ENCODE results near the gene SP2. TPM values are rescaled to one million over a fixed set of nuclear protein-coding genes. Genes with fewer than 3 reads are reported as not detected.

The SP2 gene
- total RNA-seq, 1 donor from 2014 or later: 1.6 TPM

DNA sequence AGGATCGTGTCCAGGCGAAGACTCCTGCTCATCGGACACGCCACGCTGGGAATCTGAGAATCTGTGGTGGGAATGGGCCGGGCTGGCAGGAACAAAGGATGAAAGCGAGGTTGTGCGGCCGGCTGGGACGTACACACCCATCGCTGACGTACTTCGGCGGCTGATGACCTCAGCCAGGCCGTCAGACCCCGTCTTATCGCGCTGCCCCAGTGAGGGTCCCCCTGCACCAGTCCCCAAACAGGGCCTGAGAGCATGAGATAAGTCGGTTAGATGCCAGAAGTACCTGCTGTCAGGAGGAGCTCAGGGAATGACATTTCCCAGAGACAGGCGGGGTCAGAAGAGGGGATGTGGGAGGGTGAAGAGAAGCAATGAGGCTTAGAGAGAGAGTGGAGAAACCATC is 29.1 kb upstream of the SP2 start:
- H3K9ac ChIP-seq: no peak overlapping the region
- peaks cover 30% of the 10 kb centered on the region for H3K27me3 Mint-ChIP-seq (ENCODE audit: insufficient read depth, low read depth)
- H3K4me3 ChIP-seq: no peak overlapping the region
- H3K4me2 ChIP-seq: no peak overlapping the region
- H3K27me3 ChIP-seq: peaks cover 34% of the 10 kb centered on the region
- H3K4me3 Mint-ChIP-seq: no peak overlapping the region
- H4K20me1 ChIP-seq (ENCODE audit: low read depth): no peaks in the 10 kb centered on the region
- H3K4me1 Mint-ChIP-seq: peaks cover 17% of the 10 kb centered on the region
- no peaks in the 10 kb centered on the region for H3K79me2 ChIP-seq (ENCODE audit: low read depth)
- no peak for DNase-seq (ENCODE audit: low spot score)
- H2AFZ ChIP-seq (replicated peaks): no peak overlapping the region
- no peak overlapping the region for H3K27ac ChIP-seq
- H3K36me3 ChIP-seq: no peaks in the 10 kb centered on the region
- H3F3A ChIP-seq (ENCODE audit: low read depth): peaks cover 10% of the 10 kb centered on the region
- peaks cover 19% of the 10 kb centered on the region for H3K4me1 ChIP-seq
- H3K27ac Mint-ChIP-seq: no peak overlapping the region
- no peak for TF ChIP-seq CTCF (IDR thresholded peaks at IDR 0.05)
- TF ChIP-seq EZH2 (IDR thresholded peaks at IDR 0.05): no peak
- TF ChIP-seq EZH2phosphoT487 (IDR thresholded peaks at IDR 0.05): no peak
- no peaks in the 10 kb centered on the region for H3K36me3 Mint-ChIP-seq
- no peaks in the 10 kb centered on the region for H3K9me3 Mint-ChIP-seq
- no peaks in the 10 kb centered on the region for H3K9me3 ChIP-seq (ENCODE audit: low read depth)

DNA sequence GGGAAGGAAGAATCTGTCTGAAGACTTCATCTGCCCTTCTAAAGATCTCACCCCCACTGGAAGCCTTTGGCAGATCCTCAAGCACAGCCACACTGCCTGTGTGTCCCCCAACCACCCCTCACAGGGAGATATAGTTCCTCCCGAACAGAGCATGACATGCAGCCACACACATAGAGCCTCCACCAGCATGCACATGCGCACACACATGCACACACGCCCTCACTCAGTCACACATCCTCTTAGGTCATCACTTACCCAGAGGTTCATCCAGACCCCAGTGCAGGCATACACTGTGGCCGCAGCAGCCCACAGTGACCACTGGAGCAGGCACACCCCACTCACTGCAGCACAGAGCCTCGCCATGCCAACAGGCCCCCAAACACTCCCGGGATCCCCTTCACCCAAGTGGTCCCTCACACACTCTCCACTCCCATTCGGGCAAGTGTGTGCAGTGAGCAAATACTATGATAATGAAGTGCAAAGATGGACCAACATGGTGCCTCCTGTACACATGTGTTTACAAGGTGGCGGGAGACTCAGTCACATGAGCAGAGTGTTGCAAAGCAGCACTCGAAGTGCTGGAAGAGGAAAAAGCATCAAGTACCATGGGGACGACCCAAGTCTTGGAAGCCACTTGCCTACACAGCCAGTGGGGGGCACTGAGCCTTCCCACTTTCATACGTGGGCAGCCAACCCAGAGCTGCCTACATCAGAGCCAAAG is 28.1 kb upstream of the SP2 start:
- H3K9me3 Mint-ChIP-seq: no peaks in the 10 kb centered on the region
- H3K9me3 ChIP-seq (ENCODE audit: low read depth): no peaks in the 10 kb centered on the region
- H3K27me3 Mint-ChIP-seq (ENCODE audit: insufficient read depth, low read depth): peaks cover 33% of the 10 kb centered on the region
- peaks cover 19% of the 10 kb centered on the region for H3K4me1 Mint-ChIP-seq
- H3K79me2 ChIP-seq (ENCODE audit: low read depth): no peaks in the 10 kb centered on the region
- no peak overlapping the region for H3K27ac ChIP-seq
- TF ChIP-seq EZH2 (IDR thresholded peaks at IDR 0.05): no peak
- no peak for TF ChIP-seq EZH2phosphoT487 (IDR thresholded peaks at IDR 0.05)
- no peak for TF ChIP-seq CTCF (IDR thresholded peaks at IDR 0.05)
- no peak overlapping the region for H3K4me3 ChIP-seq
- H2AFZ ChIP-seq (replicated peaks): no peak overlapping the region
- no peak overlapping the region for H3K4me2 ChIP-seq
- no peaks in the 10 kb centered on the region for H3K36me3 ChIP-seq
- H3K36me3 Mint-ChIP-seq: no peaks in the 10 kb centered on the region
- H3K4me1 ChIP-seq: peaks cover 28% of the 10 kb centered on the region
- H3F3A ChIP-seq (ENCODE audit: low read depth): peaks cover 13% of the 10 kb centered on the region
- no peak overlapping the region for H3K27ac Mint-ChIP-seq
- H3K4me3 Mint-ChIP-seq: peak overlapping the region; percentile 19
- no peaks in the 10 kb centered on the region for H4K20me1 ChIP-seq (ENCODE audit: low read depth)
- H3K9ac ChIP-seq: no peak overlapping the region
- H3K27me3 ChIP-seq: peaks cover 44% of the 10 kb centered on the region
- DNase-seq (ENCODE audit: low spot score): no peak

DNA sequence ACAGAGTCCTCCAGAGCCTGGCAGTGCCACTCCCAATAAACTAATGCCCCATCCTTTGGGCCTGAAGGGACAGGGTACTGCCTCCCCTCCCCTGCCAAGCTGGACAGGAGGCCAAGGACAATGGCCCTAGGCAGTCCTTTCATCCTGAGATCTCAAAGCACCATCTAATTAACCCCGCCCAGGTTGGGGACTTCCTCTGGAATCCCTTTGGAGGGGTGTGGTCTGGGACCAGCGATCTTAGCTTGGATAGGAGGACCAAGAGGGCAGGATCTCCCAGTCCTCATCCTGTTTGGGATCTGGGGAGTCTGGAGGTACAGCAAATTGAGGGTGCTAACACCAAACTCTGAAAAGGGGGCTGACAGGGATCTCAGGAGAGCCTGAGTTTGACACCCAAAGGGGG is 26.9 kb upstream of the SP2 start:
- no peak overlapping the region for H3K4me3 Mint-ChIP-seq
- Histone ChIP-seq H3K4me2 (no peak overlapping the region), H3K27me3 (peaks cover 55% of the 10 kb centered on the region), H3K79me2 (ENCODE audit: low read depth) (no peaks in the 10 kb centered on the region), H3K9me3 (ENCODE audit: low read depth) (no peaks in the 10 kb centered on the region), H3K9ac (no peak overlapping the region), H3K27ac (no peak overlapping the region), H3K4me1 (peaks cover 32% of the 10 kb centered on the region), H3K36me3 (no peaks in the 10 kb centered on the region), H3F3A (ENCODE audit: low read depth) (peaks cover 19% of the 10 kb centered on the region), H4K20me1 (ENCODE audit: low read depth) (no peaks in the 10 kb centered on the region), H3K4me3 (no peak overlapping the region), H2AFZ (replicated peaks) (no peak overlapping the region)
- no peak overlapping the region for H3K27ac Mint-ChIP-seq
- H3K4me1 Mint-ChIP-seq: peaks cover 19% of the 10 kb centered on the region
- H3K36me3 Mint-ChIP-seq: no peaks in the 10 kb centered on the region
- peaks cover 42% of the 10 kb centered on the region for H3K27me3 Mint-ChIP-seq (ENCODE audit: insufficient read depth, low read depth)
- TF ChIP-seq CTCF (IDR thresholded peaks at IDR 0.05): no peak
- TF ChIP-seq EZH2 (IDR thresholded peaks at IDR 0.05): no peak
- no peak for TF ChIP-seq EZH2phosphoT487 (IDR thresholded peaks at IDR 0.05)
- H3K9me3 Mint-ChIP-seq: no peaks in the 10 kb centered on the region
- DNase-seq (ENCODE audit: low spot score): no peak

Data from neural progenitor cell (in vitro differentiated cells).